Endothelial cell (in vitro differentiated cells): ENCODE data around the gene ST7. TPM values are rescaled to one million over a fixed set of nuclear protein-coding genes. Genes with fewer than 3 reads are reported as not detected.

Experiments
- DNase-seq: peaks from one replicate; pipeline ENCODE4 v3.0.0; 2021; ENCODE audit warnings: low spot score
- H3K27ac Mint-ChIP-seq: one replicate; pipeline ENCODE4 v1.8.0; 2021; ENCODE audit warnings: mixed read lengths, inconsistent platforms; ENCODE audit not compliant: unreplicated experiment
- H3K27me3 Mint-ChIP-seq: one replicate; pipeline ENCODE4 v1.8.0; 2021; ENCODE audit warnings: mild to moderate bottlenecking, moderate library complexity, mixed read lengths, inconsistent platforms; ENCODE audit not compliant: unreplicated experiment
- H3K36me3 Mint-ChIP-seq: one replicate; pipeline ENCODE4 v1.8.0; 2021; ENCODE audit warnings: mild to moderate bottlenecking, low read depth, mixed read lengths, inconsistent platforms; ENCODE audit not compliant: unreplicated experiment
- H3K4me1 Mint-ChIP-seq: one replicate; pipeline ENCODE4 v1.8.0; 2021; ENCODE audit warnings: mild to moderate bottlenecking, mixed read lengths, inconsistent platforms; ENCODE audit not compliant: unreplicated experiment
- H3K4me3 Mint-ChIP-seq: one replicate; pipeline ENCODE4 v1.8.0; 2021; ENCODE audit warnings: mild to moderate bottlenecking, mixed read lengths, inconsistent platforms; ENCODE audit not compliant: unreplicated experiment
- H3K9me3 Mint-ChIP-seq: one replicate; pipeline ENCODE4 v1.8.0; 2021; ENCODE audit warnings: mixed read lengths, inconsistent platforms; ENCODE audit not compliant: unreplicated experiment
- total RNA-seq: library from RNA; stranded (reverse); fragmentation: NEBNext Ultra II Directional; extraction: Animal tissue kit (Norgen Biotek cat#: 25700); gene quantifications from one replicate; pipeline ENCODE4 v1.2.1, GENCODE V29; 2021; ENCODE audit not compliant: unreplicated experiment
- TF ChIP-seq, protein P1 (sequence below): fragments of 200-600 bp; sonication (generic); IDR thresholded peaks from one replicate; pipeline ENCODE4 v1.5.0; 2021; ENCODE audit warnings: antibody characterized with exemption; ENCODE audit not compliant: unreplicated experiment

Gene ST7
- total RNA-seq, 1 donor from 2014 or later, result 44.1 TPM

DNA sequence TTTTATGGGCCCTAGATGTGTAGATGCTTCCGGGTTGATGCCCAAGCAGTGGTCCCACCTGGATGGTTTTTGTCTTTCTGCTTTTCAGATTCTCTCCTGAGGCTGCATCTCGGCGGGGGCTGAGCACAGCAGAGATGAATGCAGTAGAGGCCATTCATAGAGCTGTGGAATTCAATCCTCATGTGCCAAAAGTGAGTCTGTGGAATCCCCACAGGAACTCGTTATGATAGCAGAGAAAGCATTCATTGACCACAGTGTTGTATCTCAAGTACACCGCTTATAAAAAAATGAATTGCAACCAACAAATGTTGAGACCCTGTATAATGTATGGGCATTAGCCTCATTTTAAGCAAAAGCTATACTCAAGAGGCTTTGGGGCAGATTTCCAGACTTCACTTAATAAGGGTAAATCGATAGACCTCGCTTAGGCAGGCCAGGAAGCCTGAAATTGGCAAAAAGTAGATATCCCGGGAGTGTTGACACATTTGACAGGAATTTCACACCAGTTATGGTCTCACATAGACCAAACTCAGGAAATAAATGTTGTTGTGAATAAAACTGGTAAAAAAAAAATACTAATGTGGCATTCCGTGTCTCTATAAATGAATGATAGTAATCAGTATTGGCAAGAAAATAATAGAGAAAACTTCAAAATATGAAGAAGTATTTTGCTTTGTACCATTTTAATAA lies 237.6 kb downstream of the ST7 start:
- Mint-ChIP-seq H3K27ac (no peak overlapping the region), H3K36me3 (peaks cover 22% of the 10 kb centered on the region), H3K9me3 (no peaks in the 10 kb centered on the region), H3K4me1 (peaks cover 21% of the 10 kb centered on the region), H3K4me3 (no peak overlapping the region), H3K27me3 (peaks cover 2% of the 10 kb centered on the region)
- no peak for DNase-seq
- TF ChIP-seq, protein P1, sequence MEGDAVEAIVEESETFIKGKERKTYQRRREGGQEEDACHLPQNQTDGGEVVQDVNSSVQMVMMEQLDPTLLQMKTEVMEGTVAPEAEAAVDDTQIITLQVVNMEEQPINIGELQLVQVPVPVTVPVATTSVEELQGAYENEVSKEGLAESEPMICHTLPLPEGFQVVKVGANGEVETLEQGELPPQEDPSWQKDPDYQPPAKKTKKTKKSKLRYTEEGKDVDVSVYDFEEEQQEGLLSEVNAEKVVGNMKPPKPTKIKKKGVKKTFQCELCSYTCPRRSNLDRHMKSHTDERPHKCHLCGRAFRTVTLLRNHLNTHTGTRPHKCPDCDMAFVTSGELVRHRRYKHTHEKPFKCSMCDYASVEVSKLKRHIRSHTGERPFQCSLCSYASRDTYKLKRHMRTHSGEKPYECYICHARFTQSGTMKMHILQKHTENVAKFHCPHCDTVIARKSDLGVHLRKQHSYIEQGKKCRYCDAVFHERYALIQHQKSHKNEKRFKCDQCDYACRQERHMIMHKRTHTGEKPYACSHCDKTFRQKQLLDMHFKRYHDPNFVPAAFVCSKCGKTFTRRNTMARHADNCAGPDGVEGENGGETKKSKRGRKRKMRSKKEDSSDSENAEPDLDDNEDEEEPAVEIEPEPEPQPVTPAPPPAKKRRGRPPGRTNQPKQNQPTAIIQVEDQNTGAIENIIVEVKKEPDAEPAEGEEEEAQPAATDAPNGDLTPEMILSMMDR, result no peak

DNA sequence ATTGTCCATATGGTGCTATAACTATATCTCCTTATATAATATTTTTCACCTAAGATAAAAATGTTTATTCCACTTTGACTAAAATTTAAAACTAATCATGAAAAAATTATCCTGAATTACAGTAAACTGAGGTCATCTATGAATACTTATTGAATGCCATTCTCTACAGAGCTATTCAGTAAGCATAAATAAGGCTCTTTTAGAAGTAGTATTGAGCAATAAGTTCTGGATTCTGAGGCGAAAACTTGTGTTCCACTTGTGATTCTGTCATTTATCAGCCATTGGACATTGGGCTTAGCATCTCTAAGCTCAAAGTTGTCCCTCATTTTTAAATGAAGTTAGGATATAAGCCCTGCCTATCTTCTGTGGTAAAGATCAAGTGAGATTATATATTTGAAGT lies 238.8 kb downstream of the ST7 start:
- Mint-ChIP-seq H3K9me3 (no peaks in the 10 kb centered on the region), H3K27me3 (peaks cover 2% of the 10 kb centered on the region), H3K27ac (no peak overlapping the region), H3K4me1 (peaks cover 24% of the 10 kb centered on the region), H3K4me3 (no peak overlapping the region), H3K36me3 (peaks cover 28% of the 10 kb centered on the region)
- DNase-seq, result no peak
- TF ChIP-seq, protein P1, result no peak

DNA sequence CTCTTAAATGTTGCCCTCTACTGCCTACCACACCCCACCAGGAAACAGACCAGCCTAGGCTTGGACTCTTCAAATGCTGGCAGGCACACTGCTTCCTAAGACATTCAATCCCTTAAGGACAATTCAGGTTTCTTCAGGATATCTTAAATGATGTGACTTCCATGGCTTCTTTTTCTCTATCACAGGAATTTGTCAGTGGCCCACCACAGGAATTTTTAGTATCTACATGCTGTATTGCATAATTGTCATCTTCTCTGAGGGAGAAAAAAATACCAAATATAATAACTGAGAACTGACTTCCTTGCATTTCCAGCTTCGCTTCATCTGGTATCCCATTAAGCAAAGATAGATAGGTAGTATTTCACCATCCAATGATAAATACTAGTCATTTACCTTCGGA lies 240.3 kb downstream of the ST7 start:
- H3K9me3 Mint-ChIP-seq, result no peaks in the 10 kb centered on the region
- no peak overlapping the region for H3K27ac Mint-ChIP-seq
- peaks cover 34% of the 10 kb centered on the region for H3K36me3 Mint-ChIP-seq
- H3K4me1 Mint-ChIP-seq, result peaks cover 33% of the 10 kb centered on the region
- H3K27me3 Mint-ChIP-seq, result peaks cover 5% of the 10 kb centered on the region
- TF ChIP-seq, protein P1, result no peak
- DNase-seq, result no peak
- H3K4me3 Mint-ChIP-seq, result no peak overlapping the region

DNA sequence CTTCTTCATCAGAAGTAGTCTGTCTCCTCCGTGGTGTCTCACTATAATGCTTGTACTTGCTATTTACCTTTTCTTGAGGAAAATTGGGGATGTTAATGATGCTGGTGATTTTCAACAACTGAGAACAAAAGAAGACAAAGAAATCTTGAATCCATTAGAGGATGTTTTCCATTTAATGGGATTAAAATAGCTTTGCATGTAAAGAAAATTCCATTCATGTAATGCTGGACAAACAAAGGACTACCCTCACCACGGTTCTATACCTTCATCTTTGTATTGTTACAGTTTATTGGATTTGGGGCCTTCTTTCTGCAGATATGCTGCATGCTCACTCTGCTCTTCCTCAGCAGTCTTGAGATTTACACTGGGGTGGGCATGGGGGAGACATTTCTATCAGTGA lies 241.1 kb downstream of the ST7 start:
- TF ChIP-seq, protein P1, result no peak
- H3K27ac Mint-ChIP-seq, result peak overlapping the region; percentile 16
- H3K4me3 Mint-ChIP-seq, result peak overlapping the region; percentile 10

DNA sequence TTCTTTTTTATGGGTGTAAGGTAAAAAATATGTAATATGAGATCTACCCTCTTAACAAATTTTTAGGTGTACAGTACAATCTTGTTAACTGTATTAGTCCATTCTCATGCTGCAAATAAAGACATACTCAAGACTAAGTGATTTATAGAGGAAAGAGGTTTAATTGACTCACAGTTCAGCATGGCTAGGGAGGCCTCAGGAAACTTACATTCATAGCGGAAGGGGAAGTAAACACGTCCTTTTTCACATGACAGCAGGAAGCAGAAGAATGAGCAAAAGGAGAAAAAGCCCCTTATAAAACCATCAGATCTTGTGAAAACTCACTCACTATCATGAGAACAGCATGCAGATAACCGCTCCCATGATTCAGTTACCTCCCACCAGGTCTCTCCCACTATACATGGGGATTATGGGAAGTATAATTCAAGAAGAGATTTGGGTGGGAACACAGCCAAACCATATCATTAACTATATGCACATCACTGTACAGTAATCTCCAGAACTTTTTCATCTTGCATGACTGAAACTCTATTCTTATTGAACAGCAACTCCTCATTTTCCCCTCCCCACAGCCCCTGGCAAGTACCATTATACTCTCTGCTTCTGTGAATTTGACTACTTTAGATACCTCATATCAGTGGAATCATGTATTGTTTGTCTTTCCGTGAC lies 242.2 kb downstream of the ST7 start:
- TF ChIP-seq, protein P1, result no peak
- Mint-ChIP-seq H3K9me3 (no peaks in the 10 kb centered on the region), H3K36me3 (peaks cover 39% of the 10 kb centered on the region), H3K4me3 (peak overlapping the region; percentile 44), H3K27ac (peak overlapping the region; percentile 75), H3K4me1 (peaks cover 36% of the 10 kb centered on the region), H3K27me3 (peaks cover 5% of the 10 kb centered on the region)
- DNase-seq, result no peak

More for the DNA sequence above, 241.1 kb downstream of the ST7 start:
- H3K27me3 Mint-ChIP-seq, result peaks cover 5% of the 10 kb centered on the region
- H3K36me3 Mint-ChIP-seq, result peaks cover 40% of the 10 kb centered on the region
- H3K4me1 Mint-ChIP-seq, result peaks cover 36% of the 10 kb centered on the region
- no peak for DNase-seq
- no peaks in the 10 kb centered on the region for H3K9me3 Mint-ChIP-seq
